HG02973 (cell line): ENCODE data around the gene HLTF.
"Not testable (repeated sequence)": the region's sequence is repeated elsewhere in the genome, so short reads cannot be mapped to it uniquely, and the experiment has no call there.

Experiments
- ATAC-seq: cut with Tn5 transposase; IDR thresholded peaks from one replicate; pipeline ENCODE4 v1.9.1; 2021; ENCODE audit warnings: moderate library complexity; ENCODE audit not compliant: unreplicated experiment

The HLTF gene, protein sequence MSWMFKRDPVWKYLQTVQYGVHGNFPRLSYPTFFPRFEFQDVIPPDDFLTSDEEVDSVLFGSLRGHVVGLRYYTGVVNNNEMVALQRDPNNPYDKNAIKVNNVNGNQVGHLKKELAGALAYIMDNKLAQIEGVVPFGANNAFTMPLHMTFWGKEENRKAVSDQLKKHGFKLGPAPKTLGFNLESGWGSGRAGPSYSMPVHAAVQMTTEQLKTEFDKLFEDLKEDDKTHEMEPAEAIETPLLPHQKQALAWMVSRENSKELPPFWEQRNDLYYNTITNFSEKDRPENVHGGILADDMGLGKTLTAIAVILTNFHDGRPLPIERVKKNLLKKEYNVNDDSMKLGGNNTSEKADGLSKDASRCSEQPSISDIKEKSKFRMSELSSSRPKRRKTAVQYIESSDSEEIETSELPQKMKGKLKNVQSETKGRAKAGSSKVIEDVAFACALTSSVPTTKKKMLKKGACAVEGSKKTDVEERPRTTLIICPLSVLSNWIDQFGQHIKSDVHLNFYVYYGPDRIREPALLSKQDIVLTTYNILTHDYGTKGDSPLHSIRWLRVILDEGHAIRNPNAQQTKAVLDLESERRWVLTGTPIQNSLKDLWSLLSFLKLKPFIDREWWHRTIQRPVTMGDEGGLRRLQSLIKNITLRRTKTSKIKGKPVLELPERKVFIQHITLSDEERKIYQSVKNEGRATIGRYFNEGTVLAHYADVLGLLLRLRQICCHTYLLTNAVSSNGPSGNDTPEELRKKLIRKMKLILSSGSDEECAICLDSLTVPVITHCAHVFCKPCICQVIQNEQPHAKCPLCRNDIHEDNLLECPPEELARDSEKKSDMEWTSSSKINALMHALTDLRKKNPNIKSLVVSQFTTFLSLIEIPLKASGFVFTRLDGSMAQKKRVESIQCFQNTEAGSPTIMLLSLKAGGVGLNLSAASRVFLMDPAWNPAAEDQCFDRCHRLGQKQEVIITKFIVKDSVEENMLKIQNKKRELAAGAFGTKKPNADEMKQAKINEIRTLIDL

DNA sequence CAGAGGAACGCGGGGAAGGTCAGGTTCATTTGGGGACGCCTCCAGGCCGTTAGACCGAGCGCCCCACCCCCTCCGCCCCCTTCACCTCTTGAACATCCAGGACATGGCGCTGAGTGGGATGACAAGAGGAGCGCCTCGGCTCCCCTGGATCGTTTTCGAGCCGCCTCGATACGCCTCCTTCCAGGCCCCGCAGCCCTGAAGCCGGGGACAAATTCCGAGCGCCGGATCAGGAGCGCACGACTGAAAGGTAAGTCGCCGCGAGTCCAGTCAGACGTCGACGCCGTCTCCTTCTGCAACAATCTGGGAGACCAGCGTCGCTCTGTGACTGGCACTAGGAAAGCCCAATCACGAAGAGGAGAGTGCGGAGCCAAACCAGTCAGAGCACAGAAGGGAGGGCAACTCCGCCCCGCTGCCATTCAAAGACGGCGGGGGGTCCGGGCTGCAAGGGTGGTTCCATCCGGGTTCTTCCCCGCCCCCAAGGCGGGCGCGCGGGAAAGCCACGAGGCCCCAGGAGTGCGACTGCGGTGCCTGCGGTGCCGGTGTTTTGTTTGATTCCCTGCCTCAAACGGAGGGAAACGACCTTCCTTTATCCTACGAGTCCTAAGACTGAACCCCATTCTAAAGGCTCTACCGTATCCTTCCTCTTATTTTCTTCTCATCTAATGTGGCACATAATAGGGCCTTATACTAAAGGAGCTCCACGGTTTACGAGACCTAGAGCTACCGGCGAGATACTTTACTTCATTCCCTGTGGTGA lies at the start of gene HLTF:
Gene HLTF (minus strand): TSS at position 302 of the 757 bp plus-strand sequence. CDS start 197 bp downstream, at position 105.
- ATAC-seq = peak; percentile 97

GRCh38 chr3:149134575-149134974 lies 48.2 kb upstream of the HLTF start:
- ATAC-seq = no peak

DNA sequence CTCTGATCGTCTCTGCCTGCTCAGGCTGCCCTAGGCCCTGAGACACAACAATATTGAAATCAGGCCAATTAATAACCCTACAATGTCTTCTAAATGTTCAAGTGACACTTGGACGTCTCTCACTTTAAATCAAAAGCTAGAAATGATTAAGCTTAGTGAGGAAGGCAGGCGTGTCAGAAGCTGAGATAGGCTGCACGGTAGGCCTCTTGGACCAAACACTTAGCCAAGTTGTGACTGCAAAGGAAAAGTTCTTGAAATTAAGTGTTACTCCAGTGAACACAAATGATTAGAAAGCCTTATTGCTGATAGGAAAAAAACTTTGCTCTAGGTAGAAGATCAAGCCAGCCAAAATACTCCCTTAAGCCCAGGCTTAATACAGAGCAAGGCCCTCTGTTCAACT lies 45.3 kb upstream of the HLTF start:
- ATAC-seq = no peak

DNA sequence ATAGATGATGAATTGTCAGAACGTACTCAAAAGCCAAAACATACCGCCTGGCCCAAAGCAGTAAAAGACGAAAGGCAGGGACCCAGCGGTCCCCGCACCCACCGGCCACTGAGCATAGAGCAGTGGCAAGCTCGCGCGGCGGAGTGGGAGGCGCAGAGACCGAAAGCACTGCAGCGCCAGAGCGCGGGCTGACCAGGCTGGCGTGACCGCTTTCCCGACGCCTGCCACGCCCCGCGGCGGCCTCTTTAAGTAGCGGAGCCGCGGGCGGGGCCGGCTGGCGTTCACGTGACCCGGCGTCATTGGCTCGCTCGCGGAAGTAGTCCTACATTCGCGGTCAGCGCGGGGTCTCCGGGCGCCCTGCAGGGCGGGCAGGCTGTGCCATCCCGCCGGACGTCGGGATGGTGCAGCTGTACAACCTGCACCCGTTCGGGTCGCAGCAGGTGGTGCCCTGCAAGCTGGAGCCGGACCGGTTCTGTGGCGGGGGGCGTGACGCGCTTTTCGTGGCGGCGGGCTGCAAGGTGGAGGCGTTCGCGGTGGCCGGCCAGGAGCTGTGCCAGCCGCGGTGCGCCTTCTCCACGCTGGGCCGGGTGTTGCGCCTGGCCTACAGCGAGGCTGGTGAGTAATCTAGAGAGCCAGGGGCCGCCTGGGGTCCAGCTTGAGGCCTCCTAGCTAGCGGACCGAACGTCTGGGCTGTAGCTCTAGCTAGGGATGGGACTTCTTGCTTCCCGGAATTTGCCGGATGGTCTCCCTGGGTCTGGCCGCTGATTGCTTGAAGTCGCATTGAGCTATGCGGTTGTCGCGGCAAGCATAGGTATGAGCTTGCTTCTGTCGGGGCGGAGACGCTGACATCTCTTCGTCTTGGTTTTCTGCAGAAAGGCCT lies 43.2 kb upstream of the HLTF start, which contains the start of gene HPS3:
Gene HPS3 (plus strand): TSS at position 313 of the 880 bp plus-strand sequence. CDS start 86 bp downstream, at position 399.
- ATAC-seq = peak; percentile 96

- ATAC-seq = no peak
Measured at GRCh38 chr3:149128821-149129220, 42.5 kb upstream of the HLTF start.

- no peak for ATAC-seq
Measured at GRCh38 chr3:149122721-149123578, 36.6 kb upstream of the HLTF start.

DNA sequence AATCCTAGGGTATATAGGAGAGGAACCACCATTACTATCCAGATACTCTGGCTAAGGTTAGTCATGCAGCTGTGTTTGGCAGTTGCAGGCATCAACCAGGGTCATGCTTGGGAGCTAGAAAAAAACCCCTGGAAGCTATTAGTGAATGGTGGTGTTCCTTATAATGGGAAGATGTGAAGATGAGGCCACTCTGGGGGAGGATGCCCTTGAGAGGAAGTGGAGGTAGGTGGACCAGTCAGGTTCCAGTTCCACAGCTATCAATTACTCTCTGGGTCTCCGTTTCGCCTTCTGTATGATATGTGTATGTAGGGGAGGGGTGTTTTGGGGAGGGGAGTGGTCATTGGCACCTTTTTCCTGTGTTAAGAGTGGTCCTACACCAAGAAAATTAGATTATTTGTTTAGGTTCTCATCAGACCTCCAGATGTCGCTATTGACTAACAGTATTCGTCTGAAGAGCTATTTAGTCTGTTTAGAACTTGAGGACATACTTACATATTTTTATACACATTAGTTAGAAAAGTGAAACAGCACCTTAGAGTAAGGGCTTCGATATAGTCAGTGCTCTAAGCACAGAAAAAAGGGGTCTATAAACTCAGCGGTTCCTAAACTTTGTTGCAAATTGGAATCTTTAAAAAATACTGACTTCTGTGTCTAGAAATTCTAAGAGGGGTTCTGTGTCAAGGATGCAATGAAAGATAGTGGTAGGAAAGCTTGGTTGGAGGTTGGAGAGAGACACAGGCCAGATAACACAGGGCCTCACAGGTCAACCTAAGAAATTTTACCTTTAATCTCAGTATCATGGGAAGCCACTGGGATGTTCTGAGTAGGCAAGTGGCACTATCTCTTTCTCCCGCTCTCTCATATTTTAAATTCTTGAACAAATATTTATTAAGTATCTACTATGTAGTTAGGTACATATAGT lies 34.0 kb upstream of the HLTF start:
- no peak for ATAC-seq

GRCh38 chr3:149119466-149119865 lies 33.1 kb upstream of the HLTF start:
- no peak for ATAC-seq

- no peak for ATAC-seq
Measured at GRCh38 chr3:149118724-149119123, 32.4 kb upstream of the HLTF start.

DNA sequence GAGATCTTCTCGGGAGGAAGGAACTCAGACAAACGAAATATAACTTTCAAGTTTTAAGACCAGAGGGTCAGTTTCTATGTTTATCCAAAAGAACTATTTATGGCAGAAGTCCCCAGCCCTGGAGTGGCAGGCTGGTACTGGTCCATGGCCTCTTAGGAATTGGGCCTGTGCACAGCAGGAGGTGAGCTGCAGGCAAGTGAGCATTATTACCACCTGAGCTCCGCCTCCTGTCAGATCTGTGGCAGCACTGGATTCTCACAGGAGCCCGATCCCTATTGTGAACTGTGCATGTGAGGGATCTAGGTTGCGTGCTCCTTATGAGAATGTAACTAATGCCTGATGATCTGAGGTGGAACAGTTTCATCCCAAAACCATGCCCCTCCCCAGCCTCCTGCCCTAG lies 28.8 kb upstream of the HLTF start:
- ATAC-seq = no peak

DNA sequence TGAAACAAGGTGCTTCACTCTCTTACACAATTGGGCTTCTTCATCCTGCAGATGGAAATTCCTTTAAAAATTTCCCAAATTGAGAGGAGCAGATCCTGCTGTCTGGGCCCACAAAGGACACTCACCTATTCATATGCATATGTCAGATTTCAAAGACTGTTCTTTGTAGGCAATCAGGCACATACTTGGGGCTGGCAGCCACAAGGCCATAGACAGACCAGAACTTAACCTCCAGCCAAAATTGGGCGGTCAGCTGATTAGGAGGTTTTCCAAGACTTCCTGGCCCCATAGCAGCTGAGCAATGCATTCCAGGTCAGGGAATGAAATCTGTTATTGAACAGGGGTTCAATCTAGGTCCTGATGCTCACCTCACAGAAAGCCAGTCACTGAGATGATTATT lies 28.1 kb upstream of the HLTF start:
- no peak for ATAC-seq

DNA sequence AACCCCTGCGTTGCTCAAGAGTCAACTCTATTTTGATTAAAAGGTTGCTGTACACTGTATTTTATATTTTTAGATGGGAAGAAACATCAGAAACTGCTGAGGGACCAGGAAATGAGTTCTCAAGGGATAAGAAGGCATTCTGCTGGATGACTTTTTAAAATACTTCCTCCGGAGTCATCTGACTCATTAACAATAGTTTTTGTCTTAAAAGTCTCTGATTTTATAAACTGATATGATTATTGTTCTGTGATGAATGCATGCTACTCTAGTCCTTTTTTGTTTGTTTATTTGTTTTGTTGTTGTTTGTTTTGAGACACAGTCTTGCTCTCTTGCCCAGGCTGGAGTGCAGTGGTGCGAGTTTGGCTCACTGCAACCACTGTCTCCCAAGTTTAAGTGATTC lies 18.2 kb upstream of the HLTF start:
- no peak for ATAC-seq

- no peak for ATAC-seq
Measured at GRCh38 chr3:149101641-149102040, 15.3 kb upstream of the HLTF start.

- no peak for ATAC-seq
Measured at GRCh38 chr3:149101154-149101553, 14.8 kb upstream of the HLTF start.

DNA sequence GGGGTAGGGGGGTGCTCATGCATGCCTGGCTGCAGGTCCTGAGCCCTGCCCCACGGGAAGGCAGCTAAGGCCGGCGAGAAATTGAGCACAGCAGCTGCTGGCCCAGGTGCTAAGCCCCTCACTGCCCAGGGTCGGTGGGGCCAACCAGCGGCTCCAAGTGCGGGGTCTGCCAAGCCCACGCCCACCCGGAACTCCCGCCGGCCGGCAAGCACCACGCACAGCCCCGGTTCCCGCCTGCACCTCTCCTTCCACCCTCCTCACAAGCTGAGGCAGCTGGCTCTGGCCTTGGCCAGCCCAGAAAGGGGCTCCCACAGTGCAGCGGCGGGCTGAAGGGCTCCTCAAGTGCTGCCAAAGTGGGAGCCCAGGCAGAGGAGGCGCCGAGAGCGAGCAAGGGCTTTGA lies 11.7 kb upstream of the HLTF start:
- ATAC-seq = not testable (repeated sequence)

DNA sequence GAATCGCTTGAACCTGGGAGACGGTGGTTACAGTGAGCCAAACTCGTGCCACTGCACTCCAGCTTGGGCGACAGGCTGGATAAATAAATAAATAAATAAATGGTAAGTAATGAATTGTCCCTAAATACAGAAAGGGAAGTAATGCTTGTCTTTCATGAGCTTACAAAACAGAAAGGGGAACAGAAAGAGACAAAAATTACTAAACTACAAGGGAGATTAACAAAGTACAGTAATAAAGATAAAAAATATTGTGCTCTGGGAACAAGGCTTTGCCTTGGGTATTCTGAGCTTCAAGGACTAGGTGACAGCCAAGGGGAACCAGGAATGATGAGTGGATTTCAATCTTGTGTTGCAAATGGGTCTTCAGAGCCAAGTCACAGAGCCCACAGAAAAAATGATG lies 9.2 kb upstream of the HLTF start:
- peak; percentile 98 for ATAC-seq

GRCh38 chr3:149091983-149092382 lies 5.7 kb upstream of the HLTF start:
- no peak for ATAC-seq

DNA sequence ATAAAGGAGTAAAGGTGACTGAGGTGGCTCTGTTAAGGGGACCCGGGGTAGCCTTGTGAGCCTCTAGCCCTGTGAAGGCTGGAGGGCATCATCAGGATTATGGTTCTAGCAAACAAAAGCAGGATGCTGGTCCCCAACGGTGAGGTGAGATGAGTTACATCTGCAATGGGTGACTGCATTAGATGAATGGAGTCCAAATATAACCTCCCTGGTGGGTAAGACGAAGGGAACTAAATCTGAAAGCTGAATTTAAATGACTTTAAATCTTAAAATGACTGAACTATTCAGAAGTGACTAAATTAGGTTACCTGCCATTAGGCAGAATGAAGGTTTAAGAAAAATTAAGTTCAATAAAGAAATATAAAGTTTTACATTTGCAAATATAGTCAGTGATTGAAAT lies 4.6 kb upstream of the HLTF start:
- no peak for ATAC-seq
